Esophagus muscularis mucosa (tissue), 4 donors: Measurements from ENCODE around the gene ITM2A. TPM values are rescaled to one million over a fixed set of nuclear protein-coding genes. Genes with fewer than 3 reads are reported as not detected.

ENCODE experiments used
- DNase-seq: peaks from one replicate; pipeline ENCODE4 v3.0.0-alpha.2; 2017; ENCODE audit errors: extremely low spot score
- H3K27ac ChIP-seq, 4 donors: fragments of 200-600 bp; sonication (generic); replicated peaks in 1 of 4; 1 replicate in 3 of 4; 2 replicates in 1 of 4; pipeline ENCODE4 v1.5.1; 2016 to 2019; ENCODE audit warnings: mild to moderate bottlenecking in 1 of 4
- H3K27me3 ChIP-seq, 4 donors: fragments of 200-600 bp; sonication (generic); one replicate each; pipeline versions ENCODE4 v1.5.1 to v1.6.0; 2016 to 2019
- H3K36me3 ChIP-seq, 4 donors: fragments of 200-600 bp; sonication (generic); one replicate each; pipeline ENCODE4 v1.5.1; 2016 to 2019
- H3K4me1 ChIP-seq, 4 donors: fragments of 200-600 bp; sonication (generic); one replicate each; pipeline ENCODE4 v1.5.1; 2016 to 2019
- H3K4me3 ChIP-seq, 4 donors: fragments of 200-600 bp; sonication (generic); 1 replicate in 2 of 4; 2 replicates in 2 of 4; pipeline ENCODE4 v1.5.1; 2016 to 2019; ENCODE audit warnings: mild to moderate bottlenecking in 4 of 4, moderate library complexity in 1 of 4
- H3K9me3 ChIP-seq, 4 donors: fragments of 200-600 bp; sonication (generic); 1 replicate in 3 of 4; 2 replicates in 1 of 4; pipeline ENCODE4 v1.5.1; 2016 to 2019
- EP300 ChIP-seq: sonication (generic); formaldehyde crosslinking; IDR thresholded peaks from one replicate; pipeline ENCODE4 v1.6.1; 2017; ENCODE audit warnings: antibody characterized with exemption
- POLR2A ChIP-seq: fragments of 450-650 bp; IDR thresholded peaks from one replicate; pipeline ENCODE4 v1.6.1; 2017; ENCODE audit warnings: antibody characterized with exemption, moderate library complexity, mild to moderate bottlenecking, low read depth
- POLR2AphosphoS5 ChIP-seq, 2 donors: sonication (generic); formaldehyde crosslinking; IDR thresholded peaks; one replicate each; pipeline ENCODE4 v1.6.1; 2017; ENCODE audit warnings: antibody characterized with exemption in 2 of 2
- WGBS: methylation state at CpG from one replicate; pipeline ENCODE4 v1.1.5; 2018; 5-methylcytosine and 5-hydroxymethylcytosine counted together
- intact Hi-C: fragments of 100-400 bp; cut with DNase I; formaldehyde crosslinking; loops from one replicate; pipeline ENCODE4 v1.15.1; 2023
- total RNA-seq, 4 donors: library from RNA; depleted of rRNA; stranded (reverse); fragments of >200 nt; gene quantifications; one replicate each; pipeline versions ENCODE4 v1.1.0 to v1.2.1, GENCODE V29; 2016
- TF ChIP-seq, protein P1 (sequence below), 3 experiments: fragments of 200-600 bp in 2 of 3; fragments of 450-650 bp in 1 of 3; sonication (generic) in 2 of 3; IDR thresholded peaks; one replicate each; pipeline ENCODE4 v1.5.1; 2017 to 2019; ENCODE audit warnings: antibody characterized with exemption in 3 of 3, mild to moderate bottlenecking in 2 of 3, moderate library complexity in 1 of 3

The ITM2A gene
- total RNA-seq, 4 donors from 2014 or later: 19.1 to 62.8 (median 37.8) TPM

- no peaks in the 10 kb centered on the region for H3K9me3 ChIP-seq
- peaks cover 0 to 10% (median 0%) of the 10 kb centered on the region in 4 donors for H3K4me1 ChIP-seq
- no peaks in the 10 kb centered on the region for H3K36me3 ChIP-seq
- no peak for DNase-seq
- 36% methylated on average over 1 of the region's 1 CpG for WGBS
- intact Hi-C loops: no loop called here
- no peaks in the 10 kb centered on the region for H3K27me3 ChIP-seq
- no peak overlapping the region for H3K27ac ChIP-seq
- TF ChIP-seq POLR2A (no peak), POLR2AphosphoS5 (IDR thresholded peaks at IDR 0.05) (no peak), EP300 (no peak)
- TF ChIP-seq, protein P1, sequence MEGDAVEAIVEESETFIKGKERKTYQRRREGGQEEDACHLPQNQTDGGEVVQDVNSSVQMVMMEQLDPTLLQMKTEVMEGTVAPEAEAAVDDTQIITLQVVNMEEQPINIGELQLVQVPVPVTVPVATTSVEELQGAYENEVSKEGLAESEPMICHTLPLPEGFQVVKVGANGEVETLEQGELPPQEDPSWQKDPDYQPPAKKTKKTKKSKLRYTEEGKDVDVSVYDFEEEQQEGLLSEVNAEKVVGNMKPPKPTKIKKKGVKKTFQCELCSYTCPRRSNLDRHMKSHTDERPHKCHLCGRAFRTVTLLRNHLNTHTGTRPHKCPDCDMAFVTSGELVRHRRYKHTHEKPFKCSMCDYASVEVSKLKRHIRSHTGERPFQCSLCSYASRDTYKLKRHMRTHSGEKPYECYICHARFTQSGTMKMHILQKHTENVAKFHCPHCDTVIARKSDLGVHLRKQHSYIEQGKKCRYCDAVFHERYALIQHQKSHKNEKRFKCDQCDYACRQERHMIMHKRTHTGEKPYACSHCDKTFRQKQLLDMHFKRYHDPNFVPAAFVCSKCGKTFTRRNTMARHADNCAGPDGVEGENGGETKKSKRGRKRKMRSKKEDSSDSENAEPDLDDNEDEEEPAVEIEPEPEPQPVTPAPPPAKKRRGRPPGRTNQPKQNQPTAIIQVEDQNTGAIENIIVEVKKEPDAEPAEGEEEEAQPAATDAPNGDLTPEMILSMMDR (IDR thresholded peaks at IDR 0.05): no peak
- peak overlapping the region; percentile 51 to 55 (median 54) for H3K4me3 ChIP-seq
Observed at GRCh38 chrX:79365591-79365990, 1.5 kb downstream of the ITM2A start.

- DNase-seq: no peak
- TF ChIP-seq EP300: no peak
- TF ChIP-seq POLR2AphosphoS5 (IDR thresholded peaks at IDR 0.05): no peak
- TF ChIP-seq, protein P1 (IDR thresholded peaks at IDR 0.05): no peak
- TF ChIP-seq POLR2A: no peak
- Histone ChIP-seq H3K4me1 (peaks cover 0 to 10% (median 0%) of the 10 kb centered on the region in 4 donors), H3K27ac (no peak overlapping the region), H3K27me3 (no peaks in the 10 kb centered on the region), H3K36me3 (no peaks in the 10 kb centered on the region), H3K9me3 (no peaks in the 10 kb centered on the region), H3K4me3 (no peak overlapping the region)
- 51% methylated on average over 5 of the region's 5 CpGs for WGBS
- intact Hi-C loops: no loop called here
Observed at GRCh38 chrX:79364306-79364705, 2.8 kb downstream of the ITM2A start.

DNA sequence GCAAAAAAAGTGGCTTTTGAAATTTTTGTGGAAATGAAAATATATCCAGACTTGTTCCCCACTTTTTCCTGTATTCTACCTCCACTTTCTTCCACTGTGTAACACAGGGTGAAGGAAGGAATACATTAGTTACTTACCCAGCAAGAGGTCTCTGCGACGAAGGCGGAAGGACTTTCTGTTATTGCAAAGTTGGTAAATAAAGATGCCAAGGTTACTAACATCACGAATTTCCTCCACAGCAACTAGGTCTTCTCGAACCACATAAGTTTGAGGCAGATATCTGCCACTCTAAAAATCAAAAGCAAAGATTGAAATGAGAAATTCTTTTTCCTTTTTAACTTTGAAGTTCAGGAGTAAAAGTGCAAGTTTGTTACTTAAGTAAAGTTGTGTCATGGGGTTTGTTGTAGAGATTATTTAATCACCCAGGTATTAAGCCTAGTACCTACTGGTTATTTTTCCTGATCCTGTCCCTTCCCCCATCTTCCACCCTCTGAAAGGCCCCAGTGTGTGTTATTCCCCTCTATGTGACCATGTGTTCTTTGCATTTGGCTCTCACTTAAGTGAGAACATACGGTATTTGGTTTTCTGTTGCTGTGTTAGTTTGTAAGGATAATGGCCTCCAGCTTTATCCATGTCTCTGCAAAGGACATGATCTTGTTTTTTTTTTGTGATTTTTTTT lies 5.8 kb downstream of the ITM2A start:
- TF ChIP-seq POLR2AphosphoS5 (IDR thresholded peaks at IDR 0.05) (no peak), EP300 (no peak), POLR2A (no peak)
- TF ChIP-seq, protein P1 (IDR thresholded peaks at IDR 0.05): no peak
- Histone ChIP-seq H3K27me3 (no peaks in the 10 kb centered on the region), H3K36me3 (no peaks in the 10 kb centered on the region), H3K4me1 (peaks cover 0 to 5% (median 0%) of the 10 kb centered on the region in 4 donors), H3K4me3 (no peak overlapping the region), H3K27ac (no peak overlapping the region), H3K9me3 (no peaks in the 10 kb centered on the region)
- no peak for DNase-seq
- WGBS: 64% methylated on average over 6 of the region's 6 CpGs
- intact Hi-C loops: no loop called here

DNA sequence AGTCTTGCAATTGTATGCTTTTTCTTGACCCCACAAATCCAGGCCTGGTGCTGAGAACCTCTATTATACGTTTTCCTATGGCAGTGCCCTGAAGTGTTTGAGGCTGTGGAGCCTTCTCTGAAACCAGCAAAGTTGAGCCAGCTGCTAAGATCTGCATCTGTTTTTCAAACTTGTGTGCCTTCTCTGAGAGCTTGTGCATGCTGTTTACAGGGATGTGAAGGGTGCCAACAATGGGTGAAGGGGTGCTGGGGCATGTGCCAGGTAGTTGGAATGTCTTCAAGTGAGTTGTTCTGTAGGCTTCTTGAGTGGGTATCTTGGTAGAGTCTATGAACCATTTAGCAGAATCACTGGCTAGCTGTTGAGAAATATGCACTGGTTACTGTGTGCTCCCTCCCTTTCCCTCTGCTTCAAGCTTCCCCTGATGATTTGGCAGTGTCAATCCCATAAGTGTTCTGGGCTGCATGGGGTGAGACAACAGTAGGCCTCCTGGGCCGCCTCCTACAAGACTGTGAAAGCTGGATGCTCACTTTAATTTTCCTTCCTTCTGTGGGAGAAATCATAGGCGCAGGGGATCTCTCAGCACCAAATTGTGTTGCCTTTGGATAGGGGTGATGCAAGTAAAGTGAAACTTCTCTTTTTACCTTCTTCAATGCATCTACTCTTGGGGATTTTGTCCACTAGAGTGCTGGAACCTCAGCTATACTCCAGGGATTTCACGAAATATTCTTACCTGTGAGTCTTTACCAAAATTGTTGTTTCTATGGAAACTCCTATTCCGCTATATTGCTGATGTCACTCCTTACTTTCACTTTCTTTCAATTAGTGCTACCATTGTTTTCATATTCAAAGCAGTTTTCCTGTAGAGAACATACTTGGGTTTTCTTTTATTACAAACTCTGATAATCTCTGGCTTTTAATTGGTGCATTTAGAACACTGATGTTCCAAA lies 30.0 kb downstream of the ITM2A start:
- Histone ChIP-seq H3K36me3 (no peaks in the 10 kb centered on the region), H3K27me3 (no peaks in the 10 kb centered on the region), H3K4me3 (no peak overlapping the region), H3K4me1 (no peaks in the 10 kb centered on the region), H3K27ac (no peak overlapping the region), H3K9me3 (no peaks in the 10 kb centered on the region)
- DNase-seq: no peak
- intact Hi-C loops: no loop called here
- WGBS: 57% methylated on average over 5 of the region's 5 CpGs
- TF ChIP-seq EP300 (no peak), POLR2A (no peak), POLR2AphosphoS5 (IDR thresholded peaks at IDR 0.05) (no peak)
- TF ChIP-seq, protein P1 (IDR thresholded peaks at IDR 0.05): no peak
